GM19328 (cell line): ENCODE data around the gene KCNIP3.
"Not testable (repeated sequence)": the region's sequence is repeated elsewhere in the genome, so short reads cannot be mapped to it uniquely, and the experiment has no call there.

Experiments
- ATAC-seq: cut with Tn5 transposase; IDR thresholded peaks from one replicate; pipeline ENCODE4 v1.9.1; 2021; ENCODE audit warnings: mild to moderate bottlenecking, moderate library complexity; ENCODE audit not compliant: unreplicated experiment

Gene KCNIP3

DNA sequence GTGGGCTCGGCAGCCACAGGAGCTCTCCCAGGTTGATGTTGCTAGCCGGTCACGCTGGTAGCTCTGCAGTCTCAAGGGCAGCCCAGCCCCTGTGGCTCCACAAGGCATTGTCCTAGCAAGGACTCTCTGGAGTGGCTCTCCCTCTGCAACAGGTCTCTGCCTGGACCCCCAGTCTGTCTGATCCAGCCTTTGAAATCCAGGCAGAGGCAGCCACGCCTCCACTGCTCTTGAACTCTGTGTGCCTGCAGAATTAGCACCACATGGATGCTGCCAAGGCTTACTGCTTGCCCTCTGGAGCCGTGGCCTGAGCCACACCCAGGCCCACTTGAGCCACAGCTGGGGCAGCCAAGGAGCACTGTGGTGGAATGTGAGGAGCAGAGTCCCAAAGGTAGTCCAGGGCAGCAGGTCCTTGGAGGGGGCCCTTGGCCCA lies 62.4 kb downstream of the KCNIP3 start:
- no peak for ATAC-seq

DNA sequence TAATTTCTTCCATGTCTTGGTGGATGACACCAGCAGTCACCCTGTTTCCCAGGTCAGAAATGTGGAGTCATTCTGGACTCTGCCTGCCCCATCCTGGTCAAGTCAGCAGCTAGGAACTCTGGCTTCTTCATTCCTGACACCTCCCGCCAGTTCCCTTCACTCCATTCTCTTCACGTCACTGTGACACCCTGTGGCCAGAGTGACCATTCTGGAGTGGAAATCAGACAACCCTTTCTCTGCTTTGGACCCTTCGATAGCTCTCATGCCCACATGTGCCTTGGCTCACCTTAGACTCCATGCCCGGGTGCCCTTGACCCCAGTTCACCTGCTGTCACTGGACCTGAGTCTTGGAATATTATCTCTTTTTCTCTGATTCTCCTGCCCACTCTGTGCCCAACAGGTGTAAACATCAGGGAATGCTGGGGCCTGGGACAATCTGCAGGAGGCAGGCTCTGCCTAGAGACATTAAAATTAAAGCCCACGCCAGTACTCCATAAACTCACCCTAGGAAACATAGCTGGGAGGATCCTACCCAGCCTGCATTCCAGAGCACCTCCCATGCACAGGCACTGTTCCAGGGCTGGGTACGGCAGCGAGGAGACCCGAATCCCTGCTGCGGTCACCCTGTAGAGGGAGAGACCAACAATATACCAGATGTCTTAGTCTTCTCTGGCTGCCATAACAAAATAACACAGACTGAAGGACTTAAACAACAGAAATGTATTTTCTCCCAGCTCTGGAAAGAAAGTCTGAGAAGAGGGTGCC lies 64.3 kb downstream of the KCNIP3 start:
- no peak for ATAC-seq

DNA sequence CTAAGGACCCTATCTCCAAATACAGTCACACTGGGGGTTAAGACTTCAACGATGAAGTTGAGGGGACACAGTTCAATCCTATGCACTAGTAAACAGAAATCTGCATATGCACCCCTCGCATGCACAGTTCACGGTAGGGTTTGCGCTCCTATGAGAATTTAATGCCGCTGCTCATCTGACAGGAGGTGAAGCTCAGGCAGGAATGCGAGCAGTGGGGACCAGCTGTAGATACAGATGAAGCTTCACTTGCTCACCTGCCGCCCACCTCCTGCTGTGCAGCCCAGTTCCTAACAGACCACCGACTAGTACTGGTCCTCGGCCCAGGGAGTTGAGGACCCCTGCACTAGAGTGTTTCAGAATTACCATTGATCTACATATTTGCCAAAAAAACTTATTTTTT lies 65.3 kb downstream of the KCNIP3 start:
- ATAC-seq: no peak

DNA sequence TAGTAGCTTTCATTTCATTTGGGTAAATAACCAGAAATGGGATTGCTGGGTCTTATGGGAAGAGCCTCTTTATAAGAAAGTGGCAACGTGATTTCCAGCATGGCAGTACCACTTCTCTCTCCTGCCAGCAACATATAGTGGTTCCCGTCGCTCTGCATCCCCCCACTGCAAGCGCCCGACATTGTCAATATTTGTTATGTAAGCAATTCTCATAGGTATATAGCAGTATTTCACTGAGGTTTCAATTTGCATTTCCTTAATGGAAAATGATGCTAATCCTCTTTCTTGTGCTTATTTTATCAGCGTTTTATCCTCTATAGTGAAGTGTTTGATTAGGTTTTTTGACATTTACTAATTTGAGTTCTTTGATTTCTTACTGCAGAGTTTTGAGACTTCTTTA lies 69.4 kb downstream of the KCNIP3 start:
- ATAC-seq: no peak

DNA sequence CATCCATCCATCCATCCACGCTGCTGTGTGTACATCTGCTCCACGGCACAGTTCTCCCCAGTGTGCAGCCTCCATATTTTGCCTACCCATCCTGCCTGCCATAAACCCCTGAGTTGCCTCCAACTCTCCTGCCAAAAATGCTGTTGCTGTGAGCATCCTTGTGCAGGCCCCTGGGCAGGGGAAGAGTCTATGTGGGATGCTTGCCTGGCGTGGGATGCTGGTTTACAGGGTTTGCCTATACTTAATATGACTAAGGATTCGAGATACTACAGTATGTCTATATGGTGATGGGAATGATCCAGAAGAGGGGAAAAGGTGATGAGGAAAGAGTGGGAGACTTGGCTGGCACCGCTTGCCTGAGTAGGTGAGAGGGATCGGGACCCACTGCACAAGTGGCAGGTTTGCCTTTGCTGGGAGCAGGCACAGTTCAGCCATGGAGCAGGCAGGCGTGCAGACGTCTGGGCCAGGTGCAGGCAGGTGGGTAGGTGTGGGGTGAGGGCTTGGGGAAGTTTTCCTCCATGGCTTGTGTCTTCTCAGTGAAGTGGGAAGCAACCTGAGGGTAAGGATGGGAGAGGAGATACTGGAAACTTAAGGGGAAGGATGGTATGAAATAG lies 75.2 kb downstream of the KCNIP3 start:
- no peak for ATAC-seq

DNA sequence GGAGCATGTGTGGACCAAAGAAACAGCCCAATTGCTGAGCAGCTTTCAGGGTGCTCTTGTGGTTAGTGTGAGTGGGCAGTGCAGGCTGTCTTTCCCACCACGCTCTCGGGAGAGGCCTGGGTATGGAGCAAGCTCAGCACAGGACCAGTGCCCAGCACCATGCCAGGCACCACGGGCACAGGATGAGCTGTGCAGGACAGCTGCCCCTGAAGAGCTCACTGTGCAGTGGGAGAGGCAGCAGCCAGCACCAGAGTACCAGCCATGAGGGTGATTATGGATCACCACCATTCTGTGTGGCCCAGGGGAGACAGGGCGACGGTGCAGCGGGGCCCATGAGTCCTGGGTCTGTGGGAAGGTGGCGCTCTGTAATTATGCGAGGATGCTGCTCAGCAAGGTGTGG lies 75.7 kb downstream of the KCNIP3 start:
- no peak for ATAC-seq

DNA sequence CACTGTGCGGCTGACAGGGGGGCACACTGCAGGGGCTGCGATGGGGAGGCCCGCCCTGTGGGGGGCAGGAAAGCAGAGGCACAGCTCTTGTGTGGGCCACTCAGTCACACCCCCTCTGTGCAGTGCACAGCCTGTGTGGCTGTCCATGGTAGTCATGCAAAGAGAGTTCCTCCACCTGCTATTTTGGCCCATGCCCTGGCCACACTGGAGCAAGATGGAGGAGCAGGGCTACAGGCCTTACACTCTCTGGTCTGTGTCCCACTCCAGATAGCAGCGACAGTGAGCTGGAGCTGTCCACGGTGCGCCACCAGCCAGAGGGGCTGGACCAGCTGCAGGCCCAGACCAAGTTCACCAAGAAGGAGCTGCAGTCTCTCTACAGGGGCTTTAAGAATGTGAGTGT lies 76.9 kb downstream of the KCNIP3 start:
- no peak for ATAC-seq

DNA sequence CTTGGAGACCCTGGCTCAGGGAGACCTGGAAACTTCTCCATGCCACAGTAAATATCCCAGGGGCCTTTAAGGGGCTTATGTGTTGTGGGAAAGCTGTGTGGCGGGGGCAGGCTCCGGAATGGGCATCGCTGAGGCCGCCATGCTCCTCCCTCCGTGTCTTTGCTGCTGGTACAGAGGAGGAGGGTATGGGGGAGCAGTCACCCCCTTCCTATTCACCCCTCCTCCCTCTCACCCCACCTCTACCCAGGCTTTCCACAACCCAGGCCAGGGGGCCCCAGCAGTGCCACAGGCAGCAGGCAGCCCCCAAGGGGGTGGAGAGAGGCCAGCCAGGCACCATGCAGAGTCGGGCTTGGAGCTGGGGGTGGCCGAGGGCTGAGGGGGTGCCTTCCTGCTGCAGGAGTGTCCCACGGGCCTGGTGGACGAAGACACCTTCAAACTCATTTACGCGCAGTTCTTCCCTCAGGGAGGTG lies 77.3 kb downstream of the KCNIP3 start:
- no peak for ATAC-seq

DNA sequence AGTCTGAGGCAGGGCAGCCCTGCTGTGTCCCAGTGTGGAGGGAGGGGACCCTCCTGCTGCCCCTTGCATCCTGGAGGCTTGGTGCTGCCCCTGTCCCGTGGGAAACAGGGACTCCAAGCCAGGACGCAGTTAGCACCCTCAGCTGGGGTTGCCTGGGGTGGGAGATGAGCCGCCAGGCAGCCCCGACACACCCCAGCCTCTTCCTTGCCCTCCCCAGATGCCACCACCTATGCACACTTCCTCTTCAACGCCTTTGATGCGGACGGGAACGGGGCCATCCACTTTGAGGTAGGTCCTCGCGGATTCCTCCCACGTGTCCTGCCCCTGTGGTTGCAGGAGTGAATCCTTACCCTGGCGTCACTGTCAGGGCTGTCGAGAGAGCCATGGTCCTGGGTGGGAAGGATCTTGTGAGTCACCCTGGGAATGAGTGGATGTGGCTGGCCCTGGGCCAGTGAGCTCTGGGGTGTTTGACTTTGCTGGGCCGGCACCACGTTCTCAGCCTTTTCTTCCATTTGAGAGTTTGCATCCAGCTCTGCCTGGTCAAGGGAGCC lies 77.8 kb downstream of the KCNIP3 start:
- ATAC-seq: no peak

DNA sequence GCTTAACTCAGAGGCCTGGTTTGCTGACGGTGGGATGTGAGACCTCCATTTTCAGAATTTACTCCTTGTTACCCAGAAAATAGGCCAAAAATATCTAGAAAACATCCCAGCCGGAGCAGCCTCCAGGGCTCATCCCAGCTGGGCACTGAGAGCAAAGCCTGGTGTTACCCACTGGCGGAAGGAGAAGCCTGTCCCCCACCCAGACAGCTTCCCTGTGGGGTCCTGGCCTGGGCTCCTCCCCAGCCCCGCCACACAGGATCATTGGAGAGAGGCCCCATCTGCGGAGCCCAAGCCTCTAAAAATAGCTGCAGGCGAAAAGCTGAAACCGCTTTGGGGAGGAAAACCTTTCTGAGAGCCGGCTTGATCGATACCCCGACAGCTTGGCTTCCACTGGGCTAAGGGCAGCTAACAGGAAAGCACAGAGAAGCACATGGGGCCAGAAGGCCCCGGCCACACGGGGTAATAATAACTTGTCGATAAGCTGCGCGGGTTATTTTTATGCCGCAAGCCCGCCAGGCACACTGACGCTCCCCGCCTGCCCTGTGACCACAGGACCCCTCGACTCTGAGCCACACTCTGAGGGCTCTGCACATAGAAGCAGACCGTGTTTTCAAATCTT lies 78.5 kb downstream of the KCNIP3 start:
- no peak for ATAC-seq

DNA sequence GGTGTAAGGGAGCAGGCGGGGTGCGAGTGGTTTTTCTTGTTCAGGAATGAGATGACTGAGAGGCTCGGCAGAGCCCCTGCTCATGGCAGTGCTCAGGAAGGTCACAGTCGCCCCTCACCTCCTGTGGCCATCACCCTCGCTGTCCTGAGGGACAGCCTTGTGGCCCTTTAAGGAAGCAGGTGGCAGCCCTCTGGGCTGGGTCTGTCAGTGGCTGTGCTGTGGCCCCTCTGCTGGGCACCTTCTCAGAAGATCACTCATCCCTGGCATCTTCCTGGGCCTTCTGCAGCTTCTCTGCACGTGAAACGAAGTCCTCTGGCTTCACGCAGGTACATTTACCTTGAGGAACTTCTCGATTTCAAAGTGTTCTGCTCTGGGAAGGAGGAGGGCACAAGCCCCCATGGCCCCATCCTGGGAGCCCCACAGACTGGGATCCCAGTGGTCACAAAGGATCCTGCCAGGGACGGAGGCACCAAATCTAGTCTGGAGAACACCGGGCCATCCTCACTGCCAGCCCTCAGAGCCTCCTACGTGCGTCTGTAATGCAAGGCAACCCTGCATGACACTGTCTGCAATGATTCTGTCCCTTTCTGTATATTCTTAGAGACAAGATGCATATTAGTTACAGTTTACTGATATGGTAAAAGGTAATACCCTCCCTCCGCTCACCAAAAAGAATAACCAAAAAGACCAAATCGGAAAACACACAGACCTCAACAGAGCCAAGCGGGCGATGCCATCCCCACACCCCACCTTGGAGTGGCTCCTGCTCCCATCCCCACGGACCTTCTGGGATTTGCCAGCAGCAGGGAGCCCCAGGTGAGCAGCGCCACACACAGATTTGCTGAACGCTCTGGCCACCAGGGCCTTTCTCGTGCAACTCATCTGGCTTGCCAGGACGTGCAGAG lies 79.4 kb downstream of the KCNIP3 start:
- no peak for ATAC-seq

DNA sequence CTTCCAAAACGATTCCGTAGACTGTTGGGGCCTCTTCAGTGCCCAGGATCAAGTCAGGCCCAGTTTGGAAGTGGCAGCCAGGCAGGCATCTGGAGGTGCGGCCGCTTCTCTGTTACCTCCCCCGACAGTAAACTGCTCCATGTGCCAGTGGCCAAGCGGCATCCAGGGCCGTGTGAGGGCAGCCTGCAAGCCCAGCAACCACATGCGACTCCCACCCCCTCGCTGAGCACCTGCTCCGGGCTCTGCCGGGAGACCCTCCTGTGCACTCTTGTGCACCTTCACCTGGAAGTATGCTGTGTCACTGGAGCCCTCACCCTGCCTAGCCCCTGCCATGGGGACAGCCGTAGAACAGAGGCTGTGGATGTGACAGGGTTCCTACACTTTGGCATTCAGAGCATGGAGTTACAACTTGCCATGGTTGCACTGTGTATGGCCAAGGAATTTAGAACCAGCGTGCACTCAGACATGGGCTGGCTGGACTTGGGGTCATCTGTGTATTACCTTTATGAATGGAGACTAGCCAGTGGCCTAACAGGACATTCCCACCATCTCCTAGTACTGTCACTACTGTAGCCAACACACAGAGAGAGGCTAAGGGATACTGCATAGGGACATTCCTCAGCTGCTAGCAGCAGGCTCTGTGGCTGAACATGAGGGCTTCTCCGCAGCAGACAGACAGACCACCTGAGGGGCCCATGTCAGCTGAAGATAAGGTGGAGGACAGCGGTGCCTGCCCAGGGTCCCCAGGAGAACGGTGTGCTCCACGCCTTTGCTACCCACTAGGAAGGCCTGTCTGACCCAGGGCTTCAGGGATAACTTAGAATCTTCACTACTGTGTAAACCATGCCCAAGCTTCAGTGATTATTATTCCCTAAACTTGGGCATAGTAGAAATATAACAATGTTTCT lies 80.3 kb downstream of the KCNIP3 start:
- ATAC-seq: no peak

DNA sequence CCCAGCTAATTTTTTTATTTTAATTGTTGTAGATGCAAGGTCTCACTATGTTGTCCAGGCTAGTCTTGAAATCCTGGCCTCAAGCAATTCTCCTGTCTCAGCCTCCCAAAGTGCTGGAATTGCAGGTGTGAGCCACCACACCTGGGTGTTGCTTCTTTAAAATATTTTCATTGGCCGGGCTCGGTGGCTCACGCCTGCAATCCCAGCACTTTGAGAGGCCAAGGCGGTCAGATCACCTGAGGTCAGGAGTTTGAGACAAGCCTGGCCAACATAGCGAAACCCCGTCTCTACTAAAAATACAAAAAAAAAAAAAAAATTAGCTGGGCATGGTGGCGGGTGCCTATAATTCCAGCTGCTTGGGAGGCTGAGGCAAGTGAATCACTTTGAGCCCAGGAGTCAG lies 81.1 kb downstream of the KCNIP3 start:
- not testable (repeated sequence) for ATAC-seq

DNA sequence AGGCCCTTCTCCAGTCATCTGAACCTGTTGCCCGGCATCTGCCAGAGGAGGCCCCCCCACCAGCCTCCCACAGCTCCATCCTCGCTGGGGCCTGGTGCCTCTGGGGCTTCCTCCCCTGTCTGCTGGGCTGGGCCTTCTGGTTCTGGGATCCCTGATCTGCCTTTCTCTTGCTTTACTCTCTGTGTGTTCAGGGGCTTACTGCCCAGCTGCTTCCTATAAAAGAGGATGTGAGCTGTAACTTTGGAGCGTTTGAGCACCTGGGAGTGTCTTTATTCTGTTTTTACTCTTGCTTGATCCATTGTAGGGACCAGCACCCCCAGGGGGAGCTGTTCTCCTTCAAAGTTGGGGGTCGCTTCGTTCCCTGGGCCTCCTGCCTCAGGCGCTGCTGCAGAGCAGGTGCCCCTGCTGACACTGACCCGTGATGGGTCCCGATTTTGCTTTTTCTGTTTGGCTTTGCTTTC lies 82.3 kb downstream of the KCNIP3 start:
- no peak for ATAC-seq

DNA sequence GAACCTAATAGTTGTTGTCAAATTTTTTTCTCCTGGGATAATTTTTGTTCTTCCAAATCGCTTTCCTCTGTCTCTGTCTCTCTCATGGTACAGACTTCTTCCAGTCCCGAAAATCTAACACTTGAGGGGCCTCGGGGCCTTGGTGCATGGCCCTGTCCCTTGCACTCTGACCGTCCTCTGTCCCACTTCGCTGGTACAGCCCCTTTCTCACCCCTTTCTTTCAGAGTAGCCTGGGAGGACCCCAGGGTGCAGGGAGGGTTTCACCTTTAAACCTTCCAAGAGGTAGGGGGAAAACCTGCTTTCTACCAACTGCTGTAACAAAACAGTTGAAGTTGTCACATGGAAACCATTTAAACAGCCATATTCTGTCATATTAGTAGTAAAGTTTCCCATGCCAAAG lies 83.1 kb downstream of the KCNIP3 start:
- ATAC-seq: no peak

DNA sequence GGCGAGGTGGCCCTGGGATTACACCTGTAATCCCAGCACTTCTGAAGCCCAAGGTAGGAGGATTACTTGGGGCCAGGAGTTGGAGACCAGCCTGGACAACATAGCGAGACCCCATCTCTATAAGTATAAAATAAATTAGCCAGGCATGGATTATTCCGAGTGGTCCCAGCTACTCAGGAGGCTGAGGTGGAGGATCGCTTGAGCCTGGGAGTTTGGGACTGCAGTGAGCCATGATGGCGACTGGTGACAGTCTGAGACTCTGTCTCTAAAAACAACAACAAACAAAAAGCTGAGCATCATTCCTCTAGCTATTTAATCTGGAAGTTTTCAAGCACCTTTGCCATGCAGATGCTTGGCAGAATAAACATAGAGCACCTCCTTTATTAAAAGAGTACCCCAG lies 83.6 kb downstream of the KCNIP3 start:
- ATAC-seq: no peak

DNA sequence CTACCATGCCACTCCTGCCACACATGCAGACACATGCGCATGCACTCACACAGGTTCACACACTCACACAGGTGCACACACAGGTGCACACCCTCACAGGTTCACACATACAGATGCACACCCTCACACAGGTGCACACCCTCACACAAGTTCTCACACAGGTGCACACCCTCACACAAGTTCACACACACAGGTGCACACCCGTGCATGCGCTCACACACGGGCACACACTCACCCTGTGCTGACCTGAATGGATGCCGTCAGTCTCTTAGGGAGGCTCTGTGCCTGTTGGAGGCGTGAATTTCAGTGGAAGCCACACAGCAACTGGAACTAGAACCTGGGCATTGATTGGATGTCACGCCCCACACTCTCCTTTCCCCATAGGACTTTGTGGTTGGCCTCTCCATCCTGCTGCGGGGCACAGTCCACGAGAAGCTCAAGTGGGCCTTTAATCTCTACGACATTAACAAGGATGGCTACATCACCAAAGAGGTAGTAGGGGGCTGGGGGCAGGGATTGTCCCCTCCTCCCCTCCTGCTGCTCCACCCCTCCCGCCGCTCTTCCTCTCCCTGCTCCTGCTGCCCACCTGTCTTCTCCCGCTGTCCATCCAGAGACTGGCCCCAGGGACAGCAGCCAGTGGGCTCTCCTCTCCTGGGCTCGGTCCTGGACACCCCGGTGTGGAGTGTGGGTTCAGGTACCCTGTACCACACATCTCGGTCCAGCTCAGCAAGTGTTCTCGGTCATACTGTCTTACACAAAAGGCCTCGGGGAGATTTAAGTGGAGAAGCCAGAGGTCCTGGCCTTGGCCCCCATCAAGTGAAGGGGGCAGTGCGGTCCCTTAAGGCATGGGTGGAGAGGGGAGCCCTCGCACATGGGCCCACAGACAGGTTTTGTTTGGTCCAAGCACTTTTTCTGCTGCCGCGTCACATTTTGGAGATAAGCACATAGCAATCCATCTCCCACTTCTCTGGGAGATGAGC lies 84.4 kb downstream of the KCNIP3 start:
- no peak for ATAC-seq

DNA sequence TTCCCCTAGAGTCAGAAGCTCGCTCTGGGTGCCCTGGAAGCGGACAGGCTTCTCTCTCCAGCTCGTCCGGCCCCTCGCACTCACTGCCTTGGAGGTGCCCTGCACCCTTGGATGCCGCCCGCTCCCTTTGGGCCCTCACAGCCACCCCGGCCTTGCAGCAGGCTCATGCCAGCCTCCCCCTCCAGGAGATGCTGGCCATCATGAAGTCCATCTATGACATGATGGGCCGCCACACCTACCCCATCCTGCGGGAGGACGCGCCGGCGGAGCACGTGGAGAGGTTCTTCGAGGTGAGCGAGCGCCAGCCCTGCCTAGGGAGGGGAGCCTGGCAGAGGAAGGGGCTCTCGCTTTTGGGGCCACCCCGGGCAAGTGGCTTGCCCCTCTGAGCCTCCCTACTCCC lies 85.0 kb downstream of the KCNIP3 start:
- no peak for ATAC-seq
